ENCODE data around the gene KLF12.

KLF12 gene

GRCh38 chr13:74134777-74135325 lies 647 bp upstream of the KLF12 start:
- no peak for DNase-seq (ENCODE audit: low spot score)

- DNase-seq (ENCODE audit: low spot score) = peak; percentile 38
Measured at GRCh38 chr13:74133657-74134201, 475 bp downstream of the KLF12 start.

GRCh38 chr13:74132776-74133656 lies 1.2 kb downstream of the KLF12 start:
- DNase-seq (ENCODE audit: low spot score) = no peak

GRCh38 chr13:74132152-74132775 lies 1.9 kb downstream of the KLF12 start:
- no peak for DNase-seq (ENCODE audit: low spot score)

- DNase-seq (ENCODE audit: low spot score) = no peak
Measured at GRCh38 chr13:74131227-74131626, 3.0 kb downstream of the KLF12 start.

- DNase-seq (ENCODE audit: low spot score) = no peak
Measured at GRCh38 chr13:74129500-74130191, 4.6 kb downstream of the KLF12 start.

GRCh38 chr13:74128156-74128767 lies 5.9 kb downstream of the KLF12 start:
- DNase-seq (ENCODE audit: low spot score) = no peak

GRCh38 chr13:74118328-74118727 lies 15.9 kb downstream of the KLF12 start:
- DNase-seq (ENCODE audit: low spot score) = no peak

- no peak for DNase-seq (ENCODE audit: low spot score)
Measured at GRCh38 chr13:74117207-74117705, 16.9 kb downstream of the KLF12 start.

- no peak for DNase-seq (ENCODE audit: low spot score)
Measured at GRCh38 chr13:74115133-74115532, 19.1 kb downstream of the KLF12 start.

GRCh38 chr13:74114641-74115040 lies 19.6 kb downstream of the KLF12 start:
- no peak for DNase-seq (ENCODE audit: low spot score)

- DNase-seq (ENCODE audit: low spot score) = no peak
Measured at GRCh38 chr13:74114202-74114601, 20.0 kb downstream of the KLF12 start.

- no peak for DNase-seq (ENCODE audit: low spot score)
Measured at GRCh38 chr13:74111901-74112824, 22.0 kb downstream of the KLF12 start.

GRCh38 chr13:74111399-74111798 lies 22.8 kb downstream of the KLF12 start:
- DNase-seq (ENCODE audit: low spot score) = no peak

GRCh38 chr13:74110053-74110452 lies 24.2 kb downstream of the KLF12 start:
- no peak for DNase-seq (ENCODE audit: low spot score)

- no peak for DNase-seq (ENCODE audit: low spot score)
Measured at GRCh38 chr13:74107598-74107997, 26.6 kb downstream of the KLF12 start.

GRCh38 chr13:74105871-74106270 lies 28.3 kb downstream of the KLF12 start:
- DNase-seq (ENCODE audit: low spot score) = no peak

GRCh38 chr13:74104661-74105275 lies 29.4 kb downstream of the KLF12 start:
- DNase-seq (ENCODE audit: low spot score) = no peak

GRCh38 chr13:74103970-74104555 lies 30.1 kb downstream of the KLF12 start:
- DNase-seq (ENCODE audit: low spot score) = no peak

GRCh38 chr13:74103196-74103595 lies 31.0 kb downstream of the KLF12 start:
- no peak for DNase-seq (ENCODE audit: low spot score)
